AG04449 (cell line): ENCODE results near the gene SPINT4.
"Not testable (repeated sequence)": the region's sequence is repeated elsewhere in the genome, so short reads cannot be mapped to it uniquely, and the experiment has no call there.

Experiments used
- CTCF ChIA-PET: fragments of 350-600 bp; formaldehyde crosslinking; extraction: SDS; loops from one replicate; lab custom pipeline; 2021; ENCODE audit warnings: antibody characterized with exemption; lab: Yijun Ruan, JAX
- POLR2A ChIA-PET: fragments of 400-600, 350-600 bp; formaldehyde crosslinking; extraction: SDS; loops from one replicate; lab custom pipeline; 2020; ENCODE audit warnings: antibody characterized with exemption, inconsistent platforms; lab: Yijun Ruan, JAX
- DNase-seq: peaks from one replicate; pipeline ENCODE4 v3.0.0-alpha.2; 2010; ENCODE audit warnings: low read depth, low spot score
- H3K4me3 ChIP-seq: 2 replicates; pipeline ENCODE4 v1.5.1; 2011; ENCODE audit warnings: low read depth, mild to moderate bottlenecking, control low read depth, low read length
- TF ChIP-seq, protein P1 (sequence below): IDR thresholded peaks from one replicate; pipeline ENCODE4 v1.5.1; 2011; ENCODE audit warnings: mild to moderate bottlenecking, moderate library complexity, low read length, control low read depth, inconsistent platforms; ENCODE audit not compliant: insufficient read depth; ENCODE audit errors: missing control alignments

Gene SPINT4

DNA sequence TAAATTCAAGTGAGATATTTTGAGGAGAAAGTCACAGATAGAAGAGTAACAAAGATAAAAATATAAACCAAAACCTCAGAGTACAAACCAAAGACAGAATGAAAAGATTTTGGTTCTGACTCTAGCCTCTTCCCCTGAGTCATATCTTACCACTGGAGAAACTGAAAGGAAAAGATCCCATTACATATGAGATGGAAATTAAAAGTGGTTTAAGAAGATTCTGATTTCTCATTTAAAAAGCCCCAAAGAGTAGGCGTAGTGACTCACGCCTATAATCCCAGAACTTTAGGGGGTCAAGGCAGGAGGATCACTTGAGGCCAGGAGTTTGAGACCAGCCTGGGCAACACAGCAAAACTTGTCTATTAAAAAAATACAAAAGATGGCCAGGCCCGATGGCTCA, 30.6 kb downstream of the SPINT4 start:
- TF ChIP-seq, protein P1, sequence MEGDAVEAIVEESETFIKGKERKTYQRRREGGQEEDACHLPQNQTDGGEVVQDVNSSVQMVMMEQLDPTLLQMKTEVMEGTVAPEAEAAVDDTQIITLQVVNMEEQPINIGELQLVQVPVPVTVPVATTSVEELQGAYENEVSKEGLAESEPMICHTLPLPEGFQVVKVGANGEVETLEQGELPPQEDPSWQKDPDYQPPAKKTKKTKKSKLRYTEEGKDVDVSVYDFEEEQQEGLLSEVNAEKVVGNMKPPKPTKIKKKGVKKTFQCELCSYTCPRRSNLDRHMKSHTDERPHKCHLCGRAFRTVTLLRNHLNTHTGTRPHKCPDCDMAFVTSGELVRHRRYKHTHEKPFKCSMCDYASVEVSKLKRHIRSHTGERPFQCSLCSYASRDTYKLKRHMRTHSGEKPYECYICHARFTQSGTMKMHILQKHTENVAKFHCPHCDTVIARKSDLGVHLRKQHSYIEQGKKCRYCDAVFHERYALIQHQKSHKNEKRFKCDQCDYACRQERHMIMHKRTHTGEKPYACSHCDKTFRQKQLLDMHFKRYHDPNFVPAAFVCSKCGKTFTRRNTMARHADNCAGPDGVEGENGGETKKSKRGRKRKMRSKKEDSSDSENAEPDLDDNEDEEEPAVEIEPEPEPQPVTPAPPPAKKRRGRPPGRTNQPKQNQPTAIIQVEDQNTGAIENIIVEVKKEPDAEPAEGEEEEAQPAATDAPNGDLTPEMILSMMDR: no peak
- ChIA-PET CTCF (no interaction called here), POLR2A (no interaction called here)
- DNase-seq: no peak
- H3K4me3 ChIP-seq: no peak overlapping the region

DNA sequence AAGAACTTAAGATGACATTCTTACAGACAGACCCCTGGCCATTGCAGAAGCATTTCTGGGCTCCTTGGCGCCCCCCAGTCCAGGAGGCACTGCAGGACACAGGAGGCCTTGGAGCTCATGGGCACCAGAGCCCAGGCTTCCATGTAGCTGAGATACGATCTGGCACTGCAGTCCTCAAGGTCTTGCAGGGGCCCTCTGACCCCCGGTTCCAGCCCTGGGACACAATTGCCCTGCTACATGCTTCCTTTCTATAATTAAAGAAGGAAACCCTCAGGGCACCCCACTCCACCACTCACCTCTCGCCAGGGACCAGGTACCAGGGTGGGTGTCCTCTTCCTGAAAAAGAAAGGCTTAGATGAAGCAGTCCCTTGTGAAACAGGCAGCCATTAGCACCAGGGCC, 35.9 kb downstream of the SPINT4 start:
- no peak overlapping the region for H3K4me3 ChIP-seq
- CTCF ChIA-PET: no interaction called here
- TF ChIP-seq, protein P1: no peak

DNA sequence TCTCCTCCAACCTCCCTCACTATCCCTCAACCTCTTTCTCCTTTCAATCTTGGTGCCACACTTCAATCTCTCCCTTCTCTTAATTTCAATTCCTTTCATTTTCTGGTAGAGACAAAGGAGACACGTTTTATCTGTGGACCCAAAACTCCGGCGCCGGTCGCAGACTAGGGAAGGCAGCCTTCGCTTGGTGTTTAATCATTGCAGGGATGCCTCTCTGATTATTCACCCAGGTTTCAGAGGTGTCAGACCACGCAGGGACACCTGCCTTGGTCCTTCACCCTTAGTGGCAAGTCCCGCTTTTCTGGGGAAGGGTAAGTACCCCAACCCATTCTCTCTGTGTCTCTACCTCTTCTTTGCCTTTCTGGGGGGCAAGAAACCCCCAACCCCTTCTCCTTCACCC, 37.8 kb downstream of the SPINT4 start:
- CTCF ChIA-PET, POLR2A ChIA-PET, H3K4me3 ChIP-seq, DNase-seq: not testable (repeated sequence)

More for the DNA sequence above, 35.9 kb downstream of the SPINT4 start:
- POLR2A ChIA-PET: interaction anchor here (0.8 kb wide), 1 partner anchor 9 kb away, joined by 3 read pairs; no protein-coding TSS in a partner anchor
- DNase-seq: no peak

DNA sequence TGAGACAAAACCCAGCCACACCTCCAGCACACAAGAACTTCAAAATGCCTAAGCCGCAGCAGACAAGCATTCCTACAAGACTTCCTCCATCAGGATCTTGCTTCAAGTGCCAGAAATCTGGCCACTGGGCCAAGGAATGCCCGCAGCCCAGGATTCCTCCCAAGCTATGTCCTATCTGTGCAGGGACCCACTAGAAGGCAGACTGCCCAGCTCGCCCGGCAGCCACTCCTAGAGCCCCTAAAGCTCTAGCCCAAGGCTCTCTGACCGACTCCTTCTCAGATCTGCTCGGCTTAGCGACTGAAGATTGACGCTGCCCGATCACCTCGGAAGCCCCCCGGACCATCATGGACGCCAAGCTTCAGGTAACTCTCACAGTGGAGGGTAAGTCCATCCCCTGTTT, 39.8 kb downstream of the SPINT4 start:
- POLR2A ChIA-PET, DNase-seq, H3K4me3 ChIP-seq: not testable (repeated sequence)
- CTCF ChIA-PET: interaction anchor here (1.6 kb wide), 1 partner anchor 9 kb away, joined by 8 read pairs; no protein-coding TSS in a partner anchor

DNA sequence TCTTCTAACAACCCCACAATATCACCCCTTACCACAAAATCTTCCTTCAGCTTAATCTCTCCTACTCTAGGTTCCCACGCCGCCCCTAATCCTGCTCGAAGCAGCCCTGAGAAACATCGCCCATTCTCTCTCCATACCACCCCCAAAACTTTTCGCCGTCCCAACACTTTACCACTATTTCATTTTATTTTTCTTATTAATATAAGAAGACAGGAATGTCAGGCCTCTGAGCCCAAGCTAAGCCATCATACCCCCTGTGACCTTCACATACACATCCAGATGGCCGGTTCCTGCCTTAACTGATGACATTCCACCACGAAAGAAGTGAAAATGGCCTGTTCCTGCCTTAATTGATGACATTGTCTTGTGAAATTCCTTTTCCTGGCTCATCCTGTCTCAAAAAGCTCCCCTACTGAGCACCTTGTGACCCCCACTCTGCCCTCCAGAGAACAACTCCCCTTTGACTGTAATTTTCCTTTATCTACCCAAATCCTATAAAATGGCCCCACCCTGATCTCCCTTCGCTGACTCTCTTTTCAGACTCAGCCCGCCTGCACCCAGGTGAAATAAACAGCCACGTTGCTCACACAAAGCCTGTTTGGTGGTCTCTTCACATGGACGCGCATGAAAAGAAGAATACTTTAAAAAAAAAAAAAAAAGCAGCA, 42.6 kb downstream of the SPINT4 start:
- POLR2A ChIA-PET, H3K4me3 ChIP-seq, DNase-seq, CTCF ChIA-PET: not testable (repeated sequence)

DNA sequence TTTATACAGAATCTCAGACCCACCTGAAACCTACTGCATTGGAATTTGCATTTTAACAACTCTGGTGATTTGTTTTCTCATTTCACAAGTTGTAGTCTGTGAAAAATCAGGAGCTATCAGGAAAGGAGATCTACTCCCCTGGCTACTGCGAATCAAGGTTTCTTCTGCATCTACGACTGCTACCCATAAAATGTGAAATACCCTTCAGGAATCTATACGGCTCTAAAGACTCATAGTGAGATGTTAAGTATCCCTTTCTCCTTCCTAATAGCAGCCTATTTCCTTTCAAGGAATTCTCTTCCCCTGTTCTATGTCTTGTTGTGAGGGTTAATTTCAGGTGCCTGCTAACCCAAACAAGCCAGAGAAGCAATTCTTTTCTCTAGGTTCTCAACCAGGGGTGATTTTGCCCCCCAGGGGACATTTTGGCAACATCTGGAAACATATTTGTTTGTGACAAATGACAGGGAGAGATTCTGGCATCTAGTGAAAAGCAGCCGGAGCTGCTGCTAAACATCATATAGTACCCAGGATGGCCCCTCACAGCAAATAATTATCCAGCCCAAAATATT, 43.2 kb downstream of the SPINT4 start:
- POLR2A ChIA-PET: no interaction called here
- CTCF ChIA-PET: interaction anchor here (0.9 kb wide), 1 partner anchor 446 kb away, joined by 3 read pairs; no protein-coding TSS in a partner anchor
- no peak overlapping the region for H3K4me3 ChIP-seq
- TF ChIP-seq, protein P1: no peak
- no peak for DNase-seq

DNA sequence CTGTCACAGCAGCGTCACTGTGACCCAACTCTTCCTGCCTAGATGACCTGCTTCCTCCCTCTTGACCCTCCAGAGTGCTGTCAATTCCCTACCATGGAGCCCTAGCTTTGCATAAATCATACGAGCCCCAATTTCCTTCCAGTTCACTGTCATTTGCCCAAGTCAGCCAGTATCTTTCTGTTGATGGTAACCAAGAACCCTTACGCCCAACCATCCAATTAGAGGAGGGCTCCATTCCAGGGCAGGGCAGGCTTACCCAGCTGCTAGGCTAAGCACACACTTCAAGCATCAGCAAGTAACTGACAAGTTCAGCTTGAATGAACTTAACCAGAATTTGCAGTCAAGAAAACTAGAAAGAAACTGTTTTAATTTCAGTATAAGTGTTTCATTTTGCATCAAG, 43.8 kb downstream of the SPINT4 start:
- H3K4me3 ChIP-seq: no peak overlapping the region
- no peak for DNase-seq
- POLR2A ChIA-PET: no interaction called here
- CTCF ChIA-PET: interaction anchor here (0.9 kb wide), 1 partner anchor 447 kb away, joined by 3 read pairs; no protein-coding TSS in a partner anchor
- TF ChIP-seq, protein P1: no peak
